OCI-M1 (cell line): ENCODE data around the gene ATP13A2.
A peak's percentile ranks its signal among the peaks of the same experiment; 100 is the strongest.
"Not testable (repeated sequence)": the region's sequence is repeated elsewhere in the genome, so short reads cannot be mapped to it uniquely, and the experiment has no call there.

Source experiments
- DNase-seq: peaks from one replicate; lab custom pipeline; 2025; lab: John Stamatoyannopoulos, UW

The ATP13A2 gene

DNA sequence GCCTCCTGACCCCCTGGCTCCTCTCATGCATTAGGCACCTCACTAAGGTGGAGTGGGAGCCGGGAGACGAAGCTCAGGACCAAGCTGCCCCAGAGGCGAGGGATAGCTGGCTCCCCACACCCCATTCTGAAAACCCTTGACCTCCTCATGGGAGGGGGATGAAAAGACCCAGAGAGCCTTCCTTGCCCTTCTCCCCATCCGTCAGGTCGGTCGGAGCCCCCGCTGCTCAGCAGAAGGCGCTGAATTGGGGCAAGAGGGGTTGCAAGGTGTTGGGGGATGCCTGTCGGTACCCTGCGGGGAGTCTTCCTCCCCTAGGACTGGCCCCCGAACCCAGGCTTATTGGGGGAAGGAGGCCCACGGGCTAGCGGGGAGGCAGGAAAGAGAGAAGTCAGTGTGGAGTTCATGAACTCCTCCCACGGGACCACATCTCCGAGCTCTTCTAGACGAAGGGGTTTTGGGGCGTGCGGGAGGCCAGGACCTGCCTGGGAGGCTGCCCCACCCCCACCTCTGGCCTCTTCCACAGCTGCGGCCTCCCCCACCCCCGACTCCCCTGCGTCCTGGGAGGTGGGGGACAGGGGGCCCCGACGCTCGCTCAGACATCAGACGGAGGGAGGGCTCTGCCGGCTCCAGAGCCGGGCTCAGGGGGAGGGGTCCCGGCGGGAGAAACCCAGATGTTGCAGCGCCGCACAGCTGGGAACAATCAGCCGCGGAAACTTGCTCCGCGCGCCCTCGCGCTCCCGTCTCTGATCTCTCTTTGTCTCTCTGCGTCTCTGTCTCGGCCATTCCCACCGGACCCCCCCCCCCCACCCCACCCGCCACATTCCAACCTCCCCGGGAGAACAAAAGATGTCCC is 32.0 kb downstream of the ATP13A2 start:
- DNase-seq: no peak

DNA sequence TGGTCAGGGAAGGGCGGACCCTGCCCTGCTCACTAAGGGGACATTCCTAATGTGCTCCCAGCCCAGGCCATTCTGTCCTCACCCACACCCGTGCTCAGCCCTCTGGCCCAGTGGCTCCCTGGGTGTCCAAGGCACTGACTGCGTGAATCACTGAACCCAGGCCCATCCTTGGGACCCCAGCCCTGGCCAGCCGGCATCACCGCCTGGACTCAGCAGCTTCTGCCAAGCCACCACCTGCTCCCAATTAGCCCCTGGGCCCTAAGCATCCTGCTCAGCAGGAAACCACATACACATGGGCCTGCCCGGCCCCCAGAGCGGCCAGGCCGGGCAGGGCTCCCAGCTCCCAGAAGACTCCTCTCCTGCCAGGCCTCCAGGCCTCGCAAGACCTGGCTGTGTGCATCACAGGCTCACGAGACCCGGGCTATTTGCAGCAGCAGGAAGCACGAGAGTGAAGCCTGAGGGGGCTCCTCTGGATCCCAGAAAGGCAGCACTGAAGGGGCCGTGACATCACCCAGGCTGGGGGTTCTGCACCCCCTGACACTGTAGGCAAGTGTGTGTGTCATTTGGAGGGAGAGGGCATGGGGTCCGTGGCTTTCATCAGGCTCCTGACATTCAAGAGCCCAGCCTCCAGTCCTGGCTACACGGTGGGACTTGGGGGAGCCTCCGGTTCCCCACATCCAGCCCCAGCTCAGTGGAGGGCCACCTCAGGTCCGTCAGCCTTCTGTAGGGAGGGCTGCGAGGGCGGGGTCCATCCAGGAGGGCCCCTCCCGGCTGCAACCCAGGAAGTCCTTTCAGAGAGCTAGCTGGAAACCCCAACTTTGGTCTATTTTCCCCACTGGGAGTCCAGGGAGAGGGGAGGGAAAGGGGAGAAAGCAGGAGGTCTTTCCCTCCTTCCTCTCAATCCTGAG is 32.9 kb downstream of the ATP13A2 start:
- DNase-seq: no peak

DNA sequence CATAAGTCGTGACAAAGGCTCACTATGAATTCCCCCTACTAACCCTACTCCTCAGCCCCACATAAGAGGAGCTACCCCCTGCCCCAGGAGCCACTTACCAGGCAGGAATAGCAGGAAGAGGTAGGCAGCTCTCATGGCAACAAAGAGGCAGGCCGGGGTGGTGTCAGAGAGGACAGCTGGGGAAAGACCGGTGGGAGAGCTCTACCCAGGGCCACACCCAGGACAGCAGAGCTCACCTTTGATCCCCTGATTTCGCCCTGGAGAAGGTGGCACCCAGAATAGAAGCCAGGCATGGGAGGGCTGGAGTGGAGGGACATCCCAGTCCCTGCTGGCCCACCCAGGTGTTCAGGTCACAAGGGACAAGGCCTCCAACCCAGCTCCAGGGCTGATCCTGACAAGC is 33.6 kb downstream of the ATP13A2 start:
- no peak for DNase-seq

DNA sequence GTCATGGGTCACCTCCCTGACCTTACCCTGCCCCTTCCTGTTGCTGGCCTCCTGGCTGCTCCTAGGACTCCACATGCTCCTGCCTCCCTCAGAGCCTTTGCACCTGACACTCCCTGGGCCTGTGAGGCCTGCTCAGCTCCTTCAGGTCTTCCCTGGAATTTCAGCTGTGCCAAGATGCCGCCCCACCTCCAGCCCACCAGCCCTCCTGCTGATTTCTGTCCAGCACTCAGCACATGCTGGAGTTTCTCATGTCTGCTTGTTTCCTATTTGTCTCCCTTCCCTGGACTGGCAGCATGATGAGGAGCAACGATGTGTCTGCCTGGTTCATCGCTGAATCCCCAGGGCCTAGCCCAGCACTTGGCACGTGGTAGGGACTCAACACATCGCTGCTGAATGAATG is 34.4 kb downstream of the ATP13A2 start:
- no peak for DNase-seq

DNA sequence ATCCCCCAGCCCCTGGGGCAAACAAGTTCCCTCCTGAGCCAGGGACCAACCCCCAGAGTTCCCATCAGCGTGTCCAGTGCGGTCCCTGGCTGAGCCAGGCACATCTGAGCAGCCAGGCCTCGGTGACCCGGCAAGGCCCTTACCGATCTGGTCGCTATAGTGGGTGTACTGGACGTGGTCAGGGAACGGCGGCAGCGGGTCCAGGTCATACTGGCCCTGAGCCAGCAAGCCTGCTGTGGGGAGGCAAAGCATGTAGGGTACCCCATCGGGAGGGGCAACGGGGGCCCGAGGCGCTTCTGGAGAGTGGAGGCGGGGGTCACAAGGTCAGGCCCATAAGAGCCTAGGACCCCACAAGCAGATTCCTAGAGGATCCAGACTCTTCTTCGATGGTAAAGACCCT is 34.8 kb downstream of the ATP13A2 start:
- DNase-seq: no peak

DNA sequence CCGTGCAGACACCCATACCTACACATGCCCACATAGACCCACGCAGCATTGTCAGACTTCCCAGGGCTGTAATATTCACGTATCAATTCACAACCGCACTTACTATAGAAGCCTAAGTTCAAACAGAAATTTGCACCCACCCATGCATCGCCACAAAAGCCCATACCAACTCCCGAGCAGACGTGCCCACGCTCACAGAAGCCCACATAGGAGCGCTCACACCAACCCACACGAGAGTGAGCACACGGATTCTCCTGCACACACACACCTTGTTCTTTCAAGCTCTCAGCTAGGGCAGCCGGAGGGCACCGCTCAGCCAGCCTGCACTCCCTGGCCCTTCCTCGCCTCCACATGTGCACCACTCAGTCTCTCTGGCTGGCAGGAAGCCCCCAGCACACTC is 35.9 kb downstream of the ATP13A2 start:
- no peak for DNase-seq

DNA sequence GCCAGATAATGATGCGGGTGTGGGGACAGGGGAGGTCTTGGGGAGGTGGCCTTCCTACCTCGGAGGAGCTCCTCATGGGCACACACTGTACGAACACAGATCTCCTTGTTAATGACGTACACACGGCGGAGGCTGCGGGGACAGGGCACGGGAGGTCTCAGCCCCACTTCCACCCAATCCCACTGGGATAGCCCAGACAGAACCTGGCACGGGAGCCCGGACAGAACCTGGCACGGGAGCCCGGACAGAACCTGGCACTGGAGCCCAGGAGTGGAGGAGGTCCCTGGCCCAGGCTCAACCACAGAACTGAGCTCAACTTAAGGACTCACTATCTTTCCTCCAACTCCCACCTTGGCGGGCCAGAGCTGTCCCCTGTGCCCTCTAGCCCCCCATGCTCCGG is 36.5 kb downstream of the ATP13A2 start:
- no peak for DNase-seq

DNA sequence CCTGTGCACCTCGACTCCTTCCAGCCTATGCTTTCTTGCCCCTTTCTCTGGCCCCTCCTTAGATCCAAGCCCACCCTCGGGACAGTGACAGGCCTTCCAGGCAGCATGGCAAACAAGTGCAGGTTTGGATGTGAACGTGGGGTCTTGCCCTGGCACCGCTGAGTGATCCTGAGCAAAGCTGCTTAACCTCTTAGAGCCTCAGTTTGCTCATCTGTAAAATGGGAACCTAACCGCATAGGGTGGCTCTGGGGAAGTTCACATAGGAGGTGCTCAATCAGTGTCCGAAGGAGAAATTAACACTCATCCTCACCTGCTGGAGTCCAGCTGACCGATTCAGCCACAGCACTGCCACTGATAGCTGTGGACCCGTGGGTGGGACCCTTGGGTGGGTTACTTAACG is 38.5 kb downstream of the ATP13A2 start:
- no peak for DNase-seq

DNA sequence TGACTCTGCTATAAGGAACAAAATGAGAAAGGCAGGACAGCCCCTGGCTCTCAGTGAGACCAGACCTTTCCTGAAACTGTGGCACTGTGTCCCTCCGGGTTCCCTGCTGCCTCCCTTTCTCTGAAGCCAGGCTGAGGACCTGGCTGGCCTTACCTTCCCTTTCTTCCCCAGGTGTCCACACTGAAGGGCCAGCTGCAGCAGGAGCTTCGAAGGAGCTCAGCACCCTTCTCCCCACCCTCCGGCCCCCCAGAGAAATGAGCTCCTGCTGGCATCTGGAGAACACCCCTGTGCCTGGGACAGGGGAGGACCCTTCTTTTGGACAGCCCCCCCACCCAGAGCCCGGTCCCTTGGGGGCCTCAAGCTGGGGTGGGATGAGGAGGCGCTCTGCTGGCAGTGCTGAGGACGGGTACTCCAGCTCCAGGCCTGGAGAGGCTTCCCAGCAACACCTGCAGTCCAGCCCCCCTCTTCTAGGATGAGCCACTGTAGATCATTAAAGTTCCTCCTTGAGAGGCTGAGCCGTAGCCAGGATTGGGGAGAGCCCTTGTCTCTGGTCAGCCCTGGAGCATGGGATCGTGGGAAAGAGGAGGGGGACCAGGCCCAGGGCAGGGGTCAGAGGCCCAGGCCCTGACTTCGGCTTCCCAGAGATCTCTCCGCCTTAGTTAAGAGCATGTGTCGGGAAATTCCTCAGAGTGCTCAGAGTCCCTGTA is 39.4 kb downstream of the ATP13A2 start:
- DNase-seq: no peak

DNA sequence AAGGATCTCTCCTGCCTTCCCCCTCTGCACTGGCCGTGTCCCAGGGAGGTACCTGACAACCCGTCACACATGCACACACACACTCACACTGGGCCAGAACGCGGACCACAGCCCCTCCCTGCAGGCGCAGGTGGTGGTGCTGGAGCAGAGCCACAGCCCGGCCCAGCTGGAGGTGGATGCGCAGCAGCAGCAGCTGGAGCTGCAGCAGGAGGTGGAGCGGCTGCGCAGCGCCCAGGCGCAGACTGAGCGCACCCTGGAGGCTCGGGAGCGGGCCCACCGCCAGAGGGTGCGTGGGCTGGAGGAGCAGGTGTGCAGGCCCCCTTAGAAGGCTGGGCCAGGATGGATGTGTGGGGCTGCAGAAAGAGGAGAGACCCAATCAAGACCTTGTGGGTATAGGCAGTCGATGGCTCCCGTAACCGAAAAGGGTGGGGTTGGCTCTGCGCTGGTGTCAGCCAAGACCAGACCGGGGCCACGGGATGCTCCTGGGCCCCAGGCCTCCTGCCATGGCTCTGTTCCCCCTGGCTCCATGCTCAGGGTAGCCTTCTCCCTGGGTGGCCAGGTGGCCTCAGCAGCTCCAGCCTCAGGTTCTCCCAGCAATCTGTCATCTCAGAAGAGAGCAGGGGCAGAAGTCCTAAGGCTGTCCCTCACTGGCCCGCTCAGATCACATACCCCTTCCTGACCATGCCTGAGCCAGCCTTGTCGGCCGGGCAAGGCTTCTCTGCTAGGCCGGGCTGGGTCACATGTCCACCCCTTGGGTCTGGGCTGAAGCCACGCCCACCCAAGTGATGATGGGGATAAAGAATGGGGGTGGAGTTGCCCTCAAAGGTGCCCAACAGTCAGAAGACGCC is 40.2 kb downstream of the ATP13A2 start:
- DNase-seq: peak; percentile 36

DNA sequence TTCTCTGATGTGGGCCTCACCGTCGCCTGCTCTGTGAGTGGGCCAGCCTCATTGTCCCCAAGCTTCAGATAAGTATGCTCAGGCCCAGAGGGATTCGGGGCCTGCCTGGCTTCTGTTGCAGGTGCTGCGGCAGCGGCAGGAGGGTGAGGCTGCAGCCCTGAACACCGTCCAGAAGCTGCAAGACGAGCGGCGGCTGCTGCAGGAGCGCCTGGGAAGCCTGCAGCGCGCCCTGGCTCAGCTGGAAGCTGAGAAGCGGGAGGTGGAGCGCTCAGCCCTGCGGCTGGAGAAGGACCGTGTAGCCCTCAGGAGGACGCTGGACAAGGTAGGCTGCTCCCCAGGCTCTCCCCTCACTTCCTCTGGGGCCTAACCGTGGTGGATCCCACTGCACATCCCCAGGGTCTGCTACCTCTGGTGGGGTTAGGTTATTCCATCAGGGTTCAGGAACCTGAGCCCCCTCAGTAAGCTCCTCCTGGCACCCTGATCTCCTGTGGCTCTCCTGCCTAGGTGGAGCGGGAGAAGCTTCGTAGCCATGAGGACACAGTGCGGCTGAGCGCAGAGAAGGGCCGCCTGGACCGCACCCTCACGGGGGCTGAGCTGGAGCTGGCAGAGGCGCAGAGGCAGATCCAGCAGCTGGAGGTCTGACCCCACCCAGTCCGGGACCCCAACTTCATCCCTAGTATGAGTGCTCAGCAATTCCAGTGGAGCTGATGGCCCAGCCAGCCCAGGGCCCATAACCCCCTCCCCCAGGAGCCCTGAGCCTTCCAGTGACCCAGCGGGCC is 41.4 kb downstream of the ATP13A2 start:
- DNase-seq: no peak

DNA sequence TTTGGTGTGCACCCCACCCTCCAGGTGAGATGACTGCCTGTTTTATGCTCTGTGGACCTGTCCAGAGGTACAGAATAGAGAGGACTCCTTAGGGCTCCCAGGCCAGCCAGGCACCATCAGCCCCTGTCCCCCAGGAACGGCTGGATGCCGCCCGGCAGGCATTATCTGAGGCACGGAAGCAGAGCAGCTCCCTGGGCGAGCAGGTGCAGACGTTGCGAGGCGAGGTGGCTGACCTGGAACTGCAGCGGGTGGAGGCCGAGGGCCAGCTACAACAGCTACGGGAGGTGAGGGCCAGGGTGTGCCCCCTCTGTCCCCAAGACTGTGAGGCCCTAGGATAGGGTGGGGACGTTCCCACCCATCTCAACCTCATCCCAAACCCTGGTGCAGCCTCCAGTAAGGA is 42.1 kb downstream of the ATP13A2 start:
- DNase-seq: no peak

DNA sequence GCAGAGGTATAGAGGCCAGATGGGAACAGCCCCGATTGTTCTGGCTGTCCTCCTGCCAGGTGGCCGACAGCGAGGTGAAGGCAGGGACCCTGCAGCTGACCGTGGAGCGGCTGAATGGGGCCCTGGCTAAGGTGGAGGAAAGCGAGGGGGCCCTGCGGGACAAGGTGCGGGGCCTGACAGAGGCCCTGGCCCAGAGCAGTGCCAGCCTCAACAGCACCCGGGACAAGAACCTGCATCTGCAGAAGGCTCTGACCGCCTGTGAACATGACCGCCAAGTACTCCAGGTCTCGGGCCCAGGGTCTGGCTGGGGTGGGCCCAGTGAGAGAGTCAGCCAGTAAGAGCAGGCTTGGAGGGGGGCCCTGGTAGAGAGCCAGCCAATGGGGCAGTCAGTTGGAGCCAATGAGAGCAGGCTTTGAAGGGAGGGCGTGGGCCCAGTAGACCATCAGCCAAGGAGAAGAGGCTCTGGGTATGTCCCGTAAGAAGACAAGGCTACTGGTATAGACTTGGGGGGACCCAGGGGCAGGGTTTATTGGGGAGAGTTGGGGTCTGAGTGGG is 42.6 kb downstream of the ATP13A2 start:
- no peak for DNase-seq

DNA sequence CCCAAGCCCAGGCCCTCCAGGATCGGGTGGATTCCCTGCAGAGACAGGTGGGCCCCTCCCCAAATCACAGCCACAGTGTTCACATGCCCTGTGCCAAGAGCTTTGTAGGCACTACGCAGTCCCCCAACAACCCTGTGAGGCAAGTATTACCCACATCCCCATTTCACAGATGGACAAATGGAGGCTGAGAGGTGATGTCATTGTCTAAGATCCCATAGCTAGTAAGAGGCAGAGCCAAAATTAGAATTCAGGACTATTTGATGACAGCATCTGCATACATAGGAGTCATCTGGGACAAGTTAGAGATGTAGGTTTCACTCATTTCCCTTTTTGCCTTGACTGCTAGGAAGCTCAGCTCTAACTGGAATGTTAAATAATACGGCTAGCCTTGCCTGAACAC is 43.4 kb downstream of the ATP13A2 start:
- no peak for DNase-seq

DNA sequence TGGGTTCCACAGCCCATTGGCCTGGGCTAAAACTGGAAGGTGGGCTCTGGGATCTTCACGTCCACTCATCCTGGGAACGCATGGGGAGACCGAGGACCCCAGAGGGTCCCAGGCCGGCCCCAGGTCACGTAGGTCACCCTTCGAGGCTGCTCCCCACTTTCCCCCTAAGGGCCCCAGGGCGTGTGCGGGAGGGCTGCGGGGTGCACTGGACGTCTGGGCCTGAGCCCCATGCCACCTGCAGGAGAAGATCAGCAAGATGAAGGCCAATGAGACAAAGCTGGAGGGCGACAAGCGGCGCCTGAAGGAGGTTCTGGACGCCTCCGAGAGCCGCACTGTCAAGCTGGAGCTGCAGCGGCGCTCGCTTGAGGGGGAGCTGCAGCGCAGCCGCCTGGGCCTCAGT is 43.8 kb downstream of the ATP13A2 start:
- DNase-seq: no peak

DNA sequence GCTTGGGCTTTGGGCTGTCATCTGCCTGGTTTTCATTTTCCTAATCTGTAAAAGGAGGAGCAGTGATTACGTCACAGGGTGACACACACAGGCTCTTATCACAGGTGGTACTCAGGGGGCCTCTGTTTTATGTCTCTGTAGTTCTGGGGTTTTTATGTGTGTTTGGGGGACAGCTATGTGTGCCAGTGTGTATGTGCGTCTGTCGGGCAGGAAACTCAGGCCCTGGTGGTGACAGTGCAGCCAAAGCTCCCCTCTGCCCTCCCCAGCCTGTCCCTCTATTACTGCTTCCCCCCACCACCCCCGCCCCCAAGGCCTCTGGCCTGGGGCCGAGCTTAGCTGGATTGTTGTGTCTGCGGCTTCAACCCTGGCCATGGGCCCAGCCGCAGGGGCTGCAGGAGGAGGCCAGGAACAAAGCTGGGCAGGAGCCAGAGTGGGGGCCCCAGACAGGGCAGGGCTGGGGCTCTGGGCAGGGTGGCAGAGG is 44.6 kb downstream of the ATP13A2 start:
- DNase-seq: no peak

DNA sequence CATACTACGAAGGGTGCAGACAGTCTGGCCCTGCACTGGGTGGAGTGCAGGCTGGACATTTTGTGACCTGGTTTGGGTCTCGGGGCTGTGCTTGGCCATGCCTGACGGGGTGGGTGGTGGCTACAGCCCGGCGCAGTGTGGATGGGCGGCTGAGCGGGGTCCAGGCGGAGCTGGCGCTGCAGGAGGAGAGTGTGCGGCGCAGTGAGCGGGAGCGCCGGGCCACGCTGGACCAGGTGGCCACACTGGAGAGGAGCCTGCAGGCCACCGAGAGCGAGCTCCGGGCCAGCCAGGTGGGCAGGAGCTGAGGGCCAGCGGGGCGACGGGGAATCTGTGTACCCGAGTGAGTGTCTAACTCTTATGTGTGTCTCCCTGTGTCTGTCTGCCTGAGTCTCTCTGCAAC is 45.4 kb downstream of the ATP13A2 start:
- DNase-seq: no peak

DNA sequence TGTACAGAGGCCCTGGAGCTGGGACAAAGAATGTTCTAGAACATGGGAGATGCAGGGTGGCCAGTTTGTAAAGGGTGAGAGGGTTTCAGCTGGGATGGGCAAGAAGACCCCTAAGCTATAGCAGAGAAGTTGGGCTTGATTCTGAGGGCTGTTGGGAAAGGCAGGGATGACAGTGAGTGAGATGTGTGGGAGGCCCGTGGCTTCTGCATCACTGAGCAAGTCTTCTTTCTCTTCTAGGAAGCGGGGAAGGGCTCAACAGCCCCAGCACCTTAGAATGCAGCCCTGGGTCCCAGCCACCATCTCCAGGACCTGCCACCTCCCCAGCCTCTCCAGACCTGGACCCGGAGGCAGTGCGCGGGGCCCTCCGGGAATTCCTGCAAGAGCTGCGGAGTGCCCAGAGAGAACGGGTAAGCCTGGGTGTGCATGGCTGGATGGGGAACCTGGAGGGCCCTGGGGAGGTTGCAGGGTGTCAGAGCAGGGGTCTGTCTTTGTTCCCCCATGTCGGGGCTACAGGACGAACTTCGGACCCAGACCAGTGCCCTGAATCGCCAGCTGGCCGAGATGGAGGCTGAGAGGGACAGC is 46.2 kb downstream of the ATP13A2 start:
- DNase-seq: no peak

DNA sequence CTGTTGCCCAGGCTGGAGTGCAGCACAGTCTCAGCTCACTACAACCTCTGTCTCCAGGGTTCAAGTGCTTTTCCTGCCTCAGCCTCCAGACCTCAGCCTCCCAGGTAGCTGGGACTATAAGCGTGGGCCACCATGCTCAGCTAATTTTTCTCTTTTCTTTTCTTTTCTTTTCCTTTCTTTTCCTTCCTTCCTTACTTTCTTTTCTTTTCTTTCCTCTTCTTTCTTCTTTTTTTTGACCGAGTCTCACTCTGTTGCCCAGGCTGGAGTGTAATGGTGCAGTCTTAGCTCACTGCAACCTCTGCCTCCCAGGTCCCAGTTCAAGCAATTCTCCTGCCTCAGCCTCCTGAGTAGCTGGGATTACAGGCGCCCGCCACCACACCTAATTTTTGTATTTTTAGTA is 47.6 kb downstream of the ATP13A2 start:
- DNase-seq: not testable (repeated sequence)
